Karpas-422 (cell line): ENCODE measurements around the gene IGFBPL1. TPM values are rescaled to one million over a fixed set of nuclear protein-coding genes. Genes with fewer than 3 reads are reported as not detected.
"Not testable (repeated sequence)": the region's sequence is repeated elsewhere in the genome, so short reads cannot be mapped to it uniquely, and the experiment has no call there.

ENCODE experiments used
- DNase-seq: peaks from one replicate; pipeline ENCODE4 v3.0.0-alpha.2; 2015
- H2AFZ ChIP-seq: fragments of 200-600 bp; sonication (generic); 2 replicates; pipeline ENCODE4 v1.6.1; 2014; ENCODE audit warnings: antibody characterized with exemption, low read length, mixed read lengths
- H3K27ac ChIP-seq: fragments of 200-600 bp; sonication (generic); 2 replicates; pipeline ENCODE4 v1.5.1; 2014; ENCODE audit warnings: mild to moderate bottlenecking, low read length, moderate library complexity
- H3K27me3 ChIP-seq: fragments of 200-600 bp; sonication (generic); 2 replicates; pipeline ENCODE4 v1.6.1; 2014; ENCODE audit warnings: low read length, mixed read lengths
- H3K36me3 ChIP-seq: fragments of 200-600 bp; sonication (generic); 2 replicates; pipeline ENCODE4 v1.6.1; 2014; ENCODE audit warnings: low read length, mixed read lengths; ENCODE audit not compliant: insufficient read depth
- H3K4me1 ChIP-seq: fragments of 200-600 bp; sonication (generic); 2 replicates; pipeline ENCODE4 v1.6.1; 2014; ENCODE audit warnings: mild to moderate bottlenecking, low read length, mixed read lengths
- H3K4me2 ChIP-seq: fragments of 200-600 bp; sonication (generic); 2 replicates; pipeline ENCODE4 v1.6.1; 2014; ENCODE audit warnings: low read length, low read depth, mild to moderate bottlenecking; ENCODE audit not compliant: poor library complexity, severe bottlenecking
- H3K4me3 ChIP-seq: fragments of 200-600 bp; sonication (generic); 2 replicates; pipeline ENCODE4 v1.5.1; 2014; ENCODE audit warnings: mild to moderate bottlenecking, antibody characterized with exemption, low read length, mixed read lengths
- H3K79me2 ChIP-seq: fragments of 200-600 bp; sonication (generic); 2 replicates; pipeline ENCODE4 v1.6.1; 2014; ENCODE audit warnings: mild to moderate bottlenecking, low read length, mixed read lengths
- H3K9ac ChIP-seq: fragments of 200-600 bp; sonication (generic); 2 replicates; pipeline ENCODE4 v1.6.0; 2014; ENCODE audit warnings: low read length
- H3K9me2 ChIP-seq: fragments of 200-600 bp; sonication (generic), shearing (Covaris generic); replicated peaks from 2 replicates; pipeline ENCODE4 v1.6.0; 2014; ENCODE audit warnings: mild to moderate bottlenecking, low read length, moderate library complexity; ENCODE audit not compliant: insufficient read depth
- H3K9me3 ChIP-seq: fragments of 300-700, 200-600 bp; sonication (generic); 2 replicates; pipeline ENCODE4 v1.6.1; 2014; ENCODE audit warnings: low read length, mixed read lengths
- H4K20me1 ChIP-seq: fragments of 200-600 bp; sonication (generic); 2 replicates; pipeline ENCODE4 v1.6.1; 2014; ENCODE audit warnings: mild to moderate bottlenecking, antibody characterized with exemption, low read length, low read depth; ENCODE audit not compliant: insufficient read depth
- total RNA-seq: library from RNA; depleted of rRNA; stranded (reverse); fragments of >200 nt; shearing (Covaris generic); gene quantifications from 2 replicates; pipeline ENCODE4 v1.2.3, GENCODE V29; 2014; ENCODE audit warnings: low replicate concordance

IGFBPL1 gene
- total RNA-seq, 1 experiment from 2014 or later = not detected

DNA sequence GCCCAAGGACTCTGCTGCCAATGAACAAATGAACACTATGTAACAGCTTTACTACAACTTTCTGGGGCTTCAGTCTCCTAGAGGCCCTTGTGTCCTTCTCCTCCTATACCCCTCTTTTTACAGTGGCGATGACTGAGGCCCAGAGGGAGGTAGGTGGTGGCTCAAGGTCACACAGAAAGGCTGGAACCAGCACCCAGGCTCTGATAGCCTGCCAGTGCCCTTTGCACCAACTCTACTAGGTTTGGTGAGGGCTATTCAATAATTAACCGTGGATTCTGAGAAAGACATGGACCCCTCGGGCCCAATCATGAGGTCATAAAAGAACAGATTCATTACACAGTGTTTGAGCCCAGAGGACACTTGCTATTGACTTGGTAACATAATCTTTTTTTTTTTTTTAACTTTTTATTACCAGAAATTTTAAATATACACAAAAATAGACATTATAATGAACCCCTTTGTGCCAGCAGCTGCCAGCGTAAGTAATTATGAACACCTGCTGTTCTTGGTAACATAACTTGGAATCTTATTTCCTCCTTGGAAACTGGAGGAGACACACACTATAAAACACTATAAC, 37.8 kb downstream of the IGFBPL1 start:
- Histone ChIP-seq H3K79me2 (no peaks in the 10 kb centered on the region), H3K27me3 (0 out of 2 replicates have a peak, but pooled peaks cover 4% of the 10 kb centered on the region), H3K9me2 (no peaks in the 10 kb centered on the region), H3K4me2 (no peak overlapping the region), H3K4me1 (no peaks in the 10 kb centered on the region), H3K9ac (no peak overlapping the region), H3K36me3 (no peaks in the 10 kb centered on the region), H3K9me3 (no peaks in the 10 kb centered on the region), H4K20me1 (no peaks in the 10 kb centered on the region), H2AFZ (no peak overlapping the region), H3K27ac (no peak overlapping the region), H3K4me3 (no peak overlapping the region)
- DNase-seq = no peak

DNA sequence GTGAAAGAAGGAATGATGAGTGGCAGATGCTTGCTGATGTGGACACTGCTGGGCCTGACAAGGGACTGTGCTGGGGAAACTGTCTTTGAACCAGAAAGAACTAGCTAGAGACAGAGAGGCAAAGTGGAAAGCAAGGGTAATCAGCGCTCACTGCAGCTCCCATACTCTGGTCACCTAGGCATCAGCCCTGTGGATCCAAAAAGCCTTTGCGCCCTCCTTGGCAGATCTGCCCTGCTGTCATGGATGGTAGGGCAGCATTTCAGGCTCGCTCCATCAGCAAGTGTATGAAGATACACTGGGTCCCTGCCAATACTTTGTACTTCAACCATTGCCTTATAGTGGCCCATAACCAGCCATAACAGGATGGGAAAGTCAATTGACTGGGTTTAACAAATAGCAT, 38.4 kb downstream of the IGFBPL1 start:
- H2AFZ ChIP-seq = no peak overlapping the region
- no peak overlapping the region for H3K4me3 ChIP-seq
- no peaks in the 10 kb centered on the region for H3K9me3 ChIP-seq
- H3K4me1 ChIP-seq = no peaks in the 10 kb centered on the region
- no peak overlapping the region for H3K9ac ChIP-seq
- no peaks in the 10 kb centered on the region for H4K20me1 ChIP-seq
- no peaks in the 10 kb centered on the region for H3K79me2 ChIP-seq
- H3K36me3 ChIP-seq = no peaks in the 10 kb centered on the region
- DNase-seq = no peak
- H3K4me2 ChIP-seq = no peak overlapping the region
- H3K27ac ChIP-seq = no peak overlapping the region
- 0 out of 2 replicates have a peak, but pooled peaks cover 4% of the 10 kb centered on the region for H3K27me3 ChIP-seq
- no peaks in the 10 kb centered on the region for H3K9me2 ChIP-seq

DNA sequence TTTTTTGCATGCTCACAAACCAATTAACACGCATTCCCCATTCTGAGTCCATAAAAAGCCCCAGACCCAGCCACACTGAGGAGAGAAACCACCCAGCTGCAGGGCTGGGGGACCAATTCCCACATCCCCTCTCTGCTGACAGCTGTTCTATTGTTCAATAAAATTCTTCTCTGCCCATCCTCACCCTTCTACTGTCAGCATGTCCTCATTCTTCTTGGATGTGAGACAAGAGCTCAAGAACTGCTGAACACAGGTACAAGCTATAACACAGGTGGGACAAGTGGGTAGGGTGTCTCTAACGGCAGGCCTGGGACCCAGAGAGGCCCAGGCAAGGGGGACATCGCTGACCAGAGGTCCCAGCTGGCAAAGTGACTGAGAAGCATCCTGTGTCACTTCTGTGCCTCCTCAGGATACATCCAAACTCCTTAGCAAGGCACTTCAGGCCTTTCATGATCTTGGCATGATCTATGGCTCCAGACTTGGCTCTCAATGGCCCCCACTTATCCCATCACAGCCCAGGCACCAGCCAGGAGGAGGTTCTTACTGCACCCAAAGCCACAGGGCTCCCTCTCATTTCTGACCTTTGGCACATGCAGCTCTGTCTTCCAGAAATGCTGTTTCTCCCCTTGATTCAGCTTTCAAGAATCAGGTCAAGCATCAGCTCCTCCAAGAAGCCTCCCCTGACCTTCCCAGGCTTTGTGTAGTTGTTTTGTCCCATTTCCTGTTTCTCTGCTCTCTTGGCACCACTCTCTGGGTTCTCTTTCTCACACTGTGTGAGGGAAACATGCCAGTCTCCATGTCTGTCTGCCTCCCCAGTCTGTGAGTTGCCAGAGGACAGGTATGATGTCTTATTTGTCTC, 39.0 kb downstream of the IGFBPL1 start:
- no peaks in the 10 kb centered on the region for H3K9me3 ChIP-seq
- no peaks in the 10 kb centered on the region for H3K79me2 ChIP-seq
- no peak overlapping the region for H3K27ac ChIP-seq
- H3K4me3 ChIP-seq = no peak overlapping the region
- H3K9me2 ChIP-seq = no peaks in the 10 kb centered on the region
- H2AFZ ChIP-seq = no peak overlapping the region
- H3K27me3 ChIP-seq = no peaks in the 10 kb centered on the region
- H3K4me1 ChIP-seq = peaks cover 2% of the 10 kb centered on the region
- no peak overlapping the region for H3K9ac ChIP-seq
- no peaks in the 10 kb centered on the region for H4K20me1 ChIP-seq
- no peak overlapping the region for H3K4me2 ChIP-seq
- no peaks in the 10 kb centered on the region for H3K36me3 ChIP-seq
- DNase-seq = no peak

DNA sequence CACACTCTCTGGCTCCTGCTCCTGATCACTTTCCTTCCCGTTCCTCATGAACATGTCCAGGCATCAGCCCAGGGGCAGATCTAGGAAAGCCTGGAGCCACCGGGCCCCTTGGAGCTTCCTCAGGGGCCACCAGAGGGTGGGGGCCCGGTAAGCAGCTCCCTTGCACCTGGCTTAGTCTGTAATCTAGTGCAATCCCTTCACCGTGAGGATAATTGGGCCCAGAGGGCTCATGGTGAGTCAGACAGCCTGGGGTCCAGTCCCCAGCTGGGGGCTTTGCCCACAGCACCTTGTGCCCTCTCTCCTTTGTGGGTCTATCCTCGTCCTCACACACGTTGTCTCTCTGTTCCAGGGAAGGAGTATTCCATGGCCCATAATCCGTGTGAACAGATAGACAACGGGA, 42.1 kb downstream of the IGFBPL1 start:
- Histone ChIP-seq H3K9me2 (no peaks in the 10 kb centered on the region), H3K4me2 (no peak overlapping the region), H3K79me2 (no peaks in the 10 kb centered on the region), H3K27me3 (no peaks in the 10 kb centered on the region), H3K9me3 (no peaks in the 10 kb centered on the region), H3K36me3 (no peaks in the 10 kb centered on the region), H3K9ac (no peak overlapping the region), H3K4me3 (no peak overlapping the region), H4K20me1 (no peaks in the 10 kb centered on the region), H3K4me1 (peaks cover 7% of the 10 kb centered on the region), H2AFZ (no peak overlapping the region), H3K27ac (no peak overlapping the region)
- DNase-seq = no peak

DNA sequence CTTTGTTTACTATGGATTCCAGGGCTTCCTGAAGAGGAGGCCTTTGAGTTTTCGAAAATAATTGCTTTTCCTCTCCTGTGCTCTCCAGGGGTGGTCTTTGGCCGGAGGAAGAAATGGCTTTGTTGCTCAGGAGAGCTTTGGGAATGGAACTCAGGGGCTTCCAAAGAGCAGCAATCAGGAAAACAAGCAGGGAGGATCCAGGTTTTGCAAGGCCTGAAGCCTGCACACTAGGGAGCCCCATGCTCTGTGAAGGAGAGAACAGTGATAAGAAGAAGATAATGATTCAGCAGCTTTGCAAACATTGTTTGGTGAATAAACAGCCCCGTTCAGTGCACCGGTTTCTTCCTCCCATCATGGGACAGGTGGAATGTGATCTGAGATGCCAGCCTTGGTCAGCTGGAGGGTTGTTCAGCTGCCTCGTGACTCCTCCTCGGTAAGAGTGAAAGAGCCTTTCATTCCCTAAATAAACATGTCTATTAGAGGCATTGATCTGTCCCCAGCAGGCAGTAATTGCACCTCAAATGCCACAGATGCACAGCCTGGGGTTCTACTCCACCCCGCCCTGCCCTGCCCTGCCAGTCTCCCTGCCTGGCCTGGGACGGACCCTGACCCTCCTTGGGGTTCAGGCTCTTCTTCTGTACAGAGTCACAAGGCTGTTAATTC, 43.3 kb downstream of the IGFBPL1 start:
- Histone ChIP-seq H3K79me2 (no peaks in the 10 kb centered on the region), H3K9me3 (no peaks in the 10 kb centered on the region), H3K36me3 (no peaks in the 10 kb centered on the region), H3K9me2 (no peaks in the 10 kb centered on the region), H3K4me1 (peaks cover 7% of the 10 kb centered on the region), H3K9ac (no peak overlapping the region), H4K20me1 (no peaks in the 10 kb centered on the region), H3K4me3 (no peak overlapping the region), H3K27me3 (no peaks in the 10 kb centered on the region), H3K4me2 (no peak overlapping the region), H2AFZ (no peak overlapping the region), H3K27ac (no peak overlapping the region)
- no peak for DNase-seq

DNA sequence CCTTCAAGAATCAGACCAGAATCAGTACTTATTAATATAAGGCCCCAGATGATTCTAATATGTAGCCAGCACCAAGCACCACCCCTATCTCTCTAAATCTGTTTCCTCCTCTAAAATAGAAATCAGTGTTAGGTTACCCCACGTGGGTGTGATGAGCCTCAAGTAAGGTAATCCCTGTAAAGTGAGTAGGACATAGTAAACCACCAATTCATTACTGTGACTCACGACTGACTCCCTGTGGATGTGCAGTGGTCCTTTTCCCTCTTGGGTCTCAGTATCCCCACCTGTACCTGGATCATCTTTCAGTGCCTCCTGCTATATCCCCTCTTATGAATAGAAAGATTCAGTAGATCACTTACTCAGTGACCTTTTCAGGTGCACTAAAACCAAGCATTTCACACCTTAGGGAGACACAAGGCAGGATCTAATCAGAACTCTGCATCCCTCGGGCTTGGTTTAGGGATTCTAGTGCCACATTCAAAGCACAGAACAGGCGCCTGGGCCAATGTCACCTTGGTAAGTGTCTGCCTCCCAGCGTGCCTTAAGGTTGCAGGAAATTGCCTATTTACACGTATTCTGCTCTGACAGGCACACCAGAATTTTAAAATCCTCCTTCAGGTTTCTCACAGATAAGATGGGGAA, 43.9 kb downstream of the IGFBPL1 start:
- H3K36me3 ChIP-seq = no peaks in the 10 kb centered on the region
- no peak overlapping the region for H3K27ac ChIP-seq
- no peak overlapping the region for H3K4me3 ChIP-seq
- H3K9me2 ChIP-seq = no peaks in the 10 kb centered on the region
- no peaks in the 10 kb centered on the region for H3K79me2 ChIP-seq
- no peaks in the 10 kb centered on the region for H3K9me3 ChIP-seq
- no peak overlapping the region for H3K4me2 ChIP-seq
- no peaks in the 10 kb centered on the region for H4K20me1 ChIP-seq
- H3K9ac ChIP-seq = no peak overlapping the region
- H3K4me1 ChIP-seq = peaks cover 7% of the 10 kb centered on the region
- DNase-seq = peak; percentile 44
- H2AFZ ChIP-seq = no peak overlapping the region
- H3K27me3 ChIP-seq = no peaks in the 10 kb centered on the region

DNA sequence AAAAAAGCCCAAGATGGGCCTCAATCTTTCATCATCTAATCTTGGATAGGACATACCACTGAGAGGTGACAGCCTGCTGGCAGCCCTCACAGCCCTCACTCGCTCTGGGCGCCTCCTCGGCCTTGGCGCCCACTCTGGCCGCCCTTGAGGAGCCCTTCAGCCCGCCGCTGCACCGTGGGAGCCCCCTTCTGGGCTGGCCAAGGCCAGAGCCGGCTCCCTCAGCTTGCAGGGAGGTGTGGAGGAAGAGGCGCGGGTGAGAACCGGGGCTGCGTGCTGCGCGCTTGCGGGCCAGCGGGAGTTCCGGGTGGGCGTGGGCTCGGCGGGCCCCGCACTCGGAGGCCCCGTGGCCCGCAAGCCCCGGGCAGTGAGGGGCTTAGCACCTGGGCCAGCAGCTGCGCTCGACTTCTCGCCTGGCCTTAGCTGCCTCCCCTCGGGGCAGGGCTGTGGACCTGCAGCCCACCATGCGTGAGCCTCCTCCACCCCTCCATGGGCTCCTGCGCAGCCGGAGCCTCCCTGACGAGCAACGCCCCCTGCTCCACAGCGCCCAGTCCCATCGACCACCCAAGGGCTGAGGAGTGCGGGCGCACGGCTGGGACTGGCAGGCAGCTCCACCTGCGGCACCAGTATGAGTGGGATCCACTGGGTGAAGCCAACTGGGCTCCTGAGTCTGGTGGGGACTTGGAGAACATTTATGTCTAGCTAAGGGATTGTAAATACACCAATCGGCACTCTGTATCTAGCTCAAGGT, 46.7 kb downstream of the IGFBPL1 start:
- not testable (repeated sequence) for H3K79me2 ChIP-seq, H2AFZ ChIP-seq, H3K27me3 ChIP-seq, H3K4me3 ChIP-seq, H3K9me2 ChIP-seq, H3K4me1 ChIP-seq, H4K20me1 ChIP-seq, DNase-seq, H3K9me3 ChIP-seq, H3K4me2 ChIP-seq, H3K9ac ChIP-seq, H3K27ac ChIP-seq, H3K36me3 ChIP-seq
